ENCODE data around the gene ARID5B.

Gene ARID5B

GRCh38 chr10:62008196-62008595, 106.7 kb downstream of the ARID5B start:
- no peak for DNase-seq

- no peak for DNase-seq
Observed at GRCh38 chr10:62008946-62009345, 107.4 kb downstream of the ARID5B start.

GRCh38 chr10:62010366-62010765, 108.9 kb downstream of the ARID5B start:
- DNase-seq = no peak

- no peak for DNase-seq
Observed at GRCh38 chr10:62011558-62011957, 110.1 kb downstream of the ARID5B start.

- DNase-seq = no peak
Observed at GRCh38 chr10:62012318-62012717, 110.8 kb downstream of the ARID5B start.

- DNase-seq = no peak
Observed at GRCh38 chr10:62014510-62014909, 113.0 kb downstream of the ARID5B start.

GRCh38 chr10:62015994-62016393, 114.5 kb downstream of the ARID5B start:
- DNase-seq = no peak

GRCh38 chr10:62016623-62017490, 115.4 kb downstream of the ARID5B start:
- DNase-seq = no peak

- DNase-seq = no peak
Observed at GRCh38 chr10:62017491-62017870, 116.0 kb downstream of the ARID5B start.

GRCh38 chr10:62018131-62018911, 116.8 kb downstream of the ARID5B start:
- DNase-seq = no peak

GRCh38 chr10:62019013-62019684, 117.7 kb downstream of the ARID5B start:
- DNase-seq = no peak

GRCh38 chr10:62019685-62020359, 118.3 kb downstream of the ARID5B start:
- DNase-seq = no peak

- DNase-seq = no peak
Observed at GRCh38 chr10:62021128-62021665, 119.7 kb downstream of the ARID5B start.

- DNase-seq = no peak
Observed at GRCh38 chr10:62021978-62022802, 120.7 kb downstream of the ARID5B start.

- no peak for DNase-seq
Observed at GRCh38 chr10:62022830-62023229, 121.3 kb downstream of the ARID5B start.

GRCh38 chr10:62023329-62023728, 121.8 kb downstream of the ARID5B start:
- DNase-seq = no peak

- no peak for DNase-seq
Observed at GRCh38 chr10:62024026-62024701, 122.7 kb downstream of the ARID5B start.

GRCh38 chr10:62025134-62025794, 123.8 kb downstream of the ARID5B start:
- no peak for DNase-seq

Measured in amygdala (tissue), 56 donors.